IMR-90 (cell line): Measurements from ENCODE around the gene RNASE4. TPM values are rescaled to one million over a fixed set of nuclear protein-coding genes. Genes with fewer than 3 reads are reported as not detected.
A peak's percentile ranks its signal among the peaks of the same experiment; 100 is the strongest.

ENCODE experiments used
- ATAC-seq: fragments of 200-7000 bp; cut with Tn5 transposase; 2 replicates; pipeline ENCODE4 v1.9.1; 2020; ENCODE audit warnings: low read depth, mild to moderate bottlenecking, moderate library complexity
- BruUV-seq: library from RNA; stranded (reverse); fragments of 400-500 nt; replicated peaks from 2 replicates; lab custom pipeline; 2021; lab: Mats Ljungman, UMichigan
- CTCF ChIA-PET: fragments of 300-600 bp; formaldehyde crosslinking; extraction: SDS; loops from one replicate; lab custom pipeline; 2021; ENCODE audit warnings: antibody characterized with exemption; lab: Yijun Ruan, JAX
- POLR2A ChIA-PET: fragments of 300-600 bp; sonication (Branson Sonifier 250); formaldehyde crosslinking; loops from one replicate; lab custom pipeline; 2022; ENCODE audit warnings: antibody characterized with exemption; ENCODE audit not compliant: unreplicated experiment; lab: Charles Lee
- DNase-seq: peaks from one replicate; pipeline ENCODE4 v3.0.0; 2013
- H2AFZ ChIP-seq: replicated peaks from 2 replicates; pipeline ENCODE3; 2013; ENCODE audit warnings: low read length, mild to moderate bottlenecking; ENCODE audit not compliant: poor library complexity
- H2AK5ac ChIP-seq: 2 replicates; pipeline ENCODE4 v1.6.1; 2013; ENCODE audit warnings: low read depth, low read length, inconsistent platforms
- H2AK9ac ChIP-seq: replicated peaks from 2 replicates; pipeline ENCODE3; 2013; ENCODE audit warnings: mild to moderate bottlenecking, low read depth, low read length, moderate library complexity; ENCODE audit not compliant: poor library complexity
- H2BK120ac ChIP-seq: 2 replicates; pipeline ENCODE4 v1.6.1; 2013; ENCODE audit warnings: low read depth, low read length, inconsistent platforms
- H2BK15ac ChIP-seq: 3 replicates; pipeline ENCODE4 v1.6.1; 2013; ENCODE audit warnings: low read depth, low read length, inconsistent platforms
- H2BK20ac ChIP-seq: 2 replicates; pipeline ENCODE4 v1.6.1; 2013; ENCODE audit warnings: low read depth, mild to moderate bottlenecking, inconsistent platforms, low read length, moderate library complexity
- H2BK5ac ChIP-seq: 2 replicates; pipeline ENCODE4 v1.6.1; 2013; ENCODE audit warnings: mild to moderate bottlenecking, low read depth, low read length, inconsistent platforms; ENCODE audit not compliant: poor library complexity, severe bottlenecking
- H3K14ac ChIP-seq: replicated peaks from 2 replicates; pipeline ENCODE4 v1.6.1; 2013; ENCODE audit warnings: low read depth, low read length, inconsistent platforms
- H3K18ac ChIP-seq: 2 replicates; pipeline ENCODE4 v1.6.1; 2013; ENCODE audit warnings: low read depth, low read length, control low read depth
- H3K23ac ChIP-seq: 2 replicates; pipeline ENCODE4 v1.6.1; 2013; ENCODE audit warnings: low read depth, low read length, inconsistent platforms
- H3K27ac ChIP-seq: 2 replicates; pipeline ENCODE4 v1.5.1; 2013; ENCODE audit warnings: mild to moderate bottlenecking, control low read depth, low read length; ENCODE audit not compliant: insufficient read depth
- H3K27me3 ChIP-seq: 2 replicates; pipeline ENCODE4 v1.6.1; 2013; ENCODE audit warnings: low read length; ENCODE audit not compliant: control insufficient read depth, insufficient read depth
- H3K36me3 ChIP-seq: 2 replicates; pipeline ENCODE4 v1.6.1; 2013; ENCODE audit warnings: low read length, mixed read lengths; ENCODE audit not compliant: control insufficient read depth, insufficient read depth
- H3K4ac ChIP-seq: 2 replicates; pipeline ENCODE4 v1.6.1; 2013; ENCODE audit warnings: low read depth, low read length, inconsistent platforms
- H3K4me1 ChIP-seq: 2 replicates; pipeline ENCODE4 v1.6.1; 2013; ENCODE audit warnings: low read length, mixed read lengths; ENCODE audit not compliant: control insufficient read depth, insufficient read depth
- H3K4me2 ChIP-seq: 2 replicates; pipeline ENCODE4 v1.6.1; 2013; ENCODE audit warnings: low read depth, mild to moderate bottlenecking, control low read depth, low read length, moderate library complexity
- H3K4me3 ChIP-seq: 2 replicates; pipeline ENCODE4 v1.5.1; 2013; ENCODE audit warnings: low read depth, mild to moderate bottlenecking, control low read depth, low read length, moderate library complexity; ENCODE audit not compliant: insufficient read depth
- H3K56ac ChIP-seq: 2 replicates; pipeline ENCODE4 v1.6.1; 2013; ENCODE audit warnings: low read length, inconsistent platforms; ENCODE audit not compliant: insufficient read depth; ENCODE audit errors: extremely low read depth
- H3K79me1 ChIP-seq, 2 experiments: 2 replicates each; pipeline ENCODE4 v1.6.1; 2013; ENCODE audit warnings: low read length in 2 of 2, inconsistent platforms in 1 of 2, low read depth in 1 of 2
- H3K9ac ChIP-seq: 2 replicates; pipeline ENCODE4 v1.6.1; 2013; ENCODE audit warnings: low read depth, low read length, control low read depth
- H3K9me1 ChIP-seq: 2 replicates; pipeline ENCODE4 v1.6.1; 2013; ENCODE audit warnings: low read length, inconsistent platforms; ENCODE audit not compliant: insufficient read depth
- H3K9me3 ChIP-seq: 2 replicates; pipeline ENCODE4 v1.6.1; 2013; ENCODE audit warnings: low read length; ENCODE audit not compliant: control insufficient read depth, insufficient read depth
- H4K20me1 ChIP-seq: 2 replicates; pipeline ENCODE4 v1.6.1; 2013; ENCODE audit warnings: low read length, inconsistent platforms; ENCODE audit not compliant: insufficient read depth
- H4K5ac ChIP-seq: 2 replicates; pipeline ENCODE4 v1.6.1; 2013; ENCODE audit warnings: mild to moderate bottlenecking, low read depth, low read length, control low read depth
- H4K8ac ChIP-seq, 2 experiments: 2 replicates each; pipeline ENCODE4 v1.6.1; 2013; ENCODE audit warnings: low read depth in 2 of 2, low read length in 2 of 2, control low read depth in 1 of 2, inconsistent platforms in 1 of 2
- H4K91ac ChIP-seq: 2 replicates; pipeline ENCODE4 v1.6.1; 2013; ENCODE audit warnings: low read depth, low read length, inconsistent platforms; ENCODE audit not compliant: insufficient read depth
- FOS ChIP-seq: fragments of 150-350 bp; IDR thresholded peaks from 2 replicates; pipeline ENCODE4 v1.6.1; 2016; ENCODE audit warnings: low read depth, low read length
- USF2 ChIP-seq: fragments of 150-350 bp; IDR thresholded peaks from 2 replicates; pipeline ENCODE4 v1.6.1; 2017; ENCODE audit warnings: mild to moderate bottlenecking, antibody characterized with exemption, low read length, low read depth
- WGBS, 2 experiments: methylation state at CpG; one replicate each; pipeline versions ENCODE4 v1.1.5 to v1.1.7; 2013; ENCODE audit warnings: missing lambda C conversion rate in 2 of 2; ENCODE audit not compliant: insufficient read length in 1 of 2; ENCODE audit errors: extremely low coverage in 2 of 2; 5-methylcytosine and 5-hydroxymethylcytosine counted together
- dilution Hi-C: fragments of 300-500 bp; cut with HindIII; formaldehyde crosslinking; loops from one replicate; pipeline ENCODE4 v1.14.3; 2018; ENCODE audit warnings: low sequenced_read_pairs; ENCODE audit not compliant: unreplicated experiment
- in situ Hi-C: fragments of 300-500 bp; cut with MboI; formaldehyde crosslinking; loops from 3 replicates; pipeline ENCODE4 v1.14.3; 2019; ENCODE audit warnings: low sequenced_read_pairs, inconsistent platforms, mixed read lengths
- intact Hi-C: fragments of 100-400 bp; cut with micrococcal nuclease; formaldehyde crosslinking; loops from 2 replicates; pipeline ENCODE4 v1.10.0; 2022
- polyA plus RNA-seq, 3 experiments: library from polyadenylated mRNA; depleted of rRNA; stranded (reverse); fragments of >200 nt; gene quantifications; 2 replicates each; pipeline ENCODE4 v1.2.3, GENCODE V29; 2012; ENCODE audit warnings: low replicate concordance in 1 of 3
- total RNA-seq: library from RNA; depleted of rRNA; stranded (reverse); fragments of >200 nt; gene quantifications from 2 replicates; pipeline ENCODE4 v1.2.3, GENCODE V29; 2012

Gene RNASE4
- total and polyA plus RNA-seq, 2 of the 4 experiments (the other 2 are of a cell fraction), result 10.4 to 11.6 TPM

DNA sequence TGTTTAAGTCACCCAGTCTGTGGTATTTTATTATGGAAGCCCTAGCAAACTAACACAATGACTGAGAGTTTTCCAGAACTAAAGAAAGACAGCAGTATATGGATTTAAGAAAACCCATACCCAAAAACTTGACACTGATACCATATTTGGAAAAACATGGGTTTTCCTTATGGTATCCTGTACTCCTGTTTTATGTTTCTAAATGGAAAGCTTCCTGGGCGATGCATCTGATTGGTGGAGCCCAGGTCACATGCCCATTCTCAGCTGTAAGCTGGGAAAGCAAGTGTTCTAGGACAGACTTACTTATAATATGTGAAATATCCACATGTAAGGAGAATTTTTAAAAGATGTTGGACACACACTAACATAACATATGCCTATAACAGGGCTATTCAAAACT is 4.5 kb upstream of the RNASE4 start:
- no peak overlapping the region for H2BK5ac ChIP-seq
- no peak overlapping the region for H2AFZ ChIP-seq
- H3K4me2 ChIP-seq, result no peak overlapping the region
- peak; percentile 37 for DNase-seq
- H3K27me3 ChIP-seq, result no peaks in the 10 kb centered on the region; the same call in 1 of the 2 replicates
- H2BK20ac ChIP-seq, result no peak overlapping the region
- TF ChIP-seq USF2 (peak; percentile 85), FOS (no peak)
- no peaks in the 10 kb centered on the region for H3K36me3 ChIP-seq
- no peak overlapping the region for H3K4ac ChIP-seq
- in situ Hi-C loops (loop anchor here (5.0 to 10.0 kb wide), 3 partner anchors 48 to 355 kb away; partner anchors contain the start of gene TEP1), dilution Hi-C loops (no loop called here), intact Hi-C loops (loop anchor here (5.0 kb wide), 1 partner anchor 422 kb away; the partner anchor contains the start of gene TMEM253)
- no peak for ATAC-seq
- no peak overlapping the region for H4K8ac ChIP-seq
- H2AK9ac ChIP-seq, result no peak overlapping the region
- BruUV-seq, result no TSS peak
- H3K23ac ChIP-seq, result no peak overlapping the region
- H2AK5ac ChIP-seq, result no peak overlapping the region
- H3K27ac ChIP-seq, result no peak overlapping the region
- peaks cover 4% of the 10 kb centered on the region; the same call in 1 of the 2 replicates for H3K9me1 ChIP-seq
- H3K56ac ChIP-seq, result no peak overlapping the region
- no CpG with 5 or more reads among the region's 1 CpG for WGBS, 2 experiments
- ChIA-PET POLR2A (no interaction called here), CTCF (interaction anchor here (1.0 kb wide), 1 partner anchor 11 kb away, joined by 4 read pairs; no protein-coding TSS in a partner anchor)
- no peaks in the 10 kb centered on the region for H3K4me1 ChIP-seq
- no peak overlapping the region for H2BK120ac ChIP-seq
- peaks cover 6% of the 10 kb centered on the region for H4K20me1 ChIP-seq
- H2BK15ac ChIP-seq, result no peak overlapping the region
- H4K91ac ChIP-seq, result no peak overlapping the region
- no peak overlapping the region for H3K14ac ChIP-seq
- no peak overlapping the region for H4K5ac ChIP-seq
- H3K9me3 ChIP-seq, result no peaks in the 10 kb centered on the region
- H3K4me3 ChIP-seq, result no peak overlapping the region
- no peak overlapping the region for H3K9ac ChIP-seq
- no peaks in the 10 kb centered on the region for H3K79me1 ChIP-seq
- H3K18ac ChIP-seq, result no peak overlapping the region
